Cardiac muscle cell (in vitro differentiated cells and primary cell): Measurements from ENCODE around the gene TUT1. TPM values are rescaled to one million over a fixed set of nuclear protein-coding genes. Genes with fewer than 3 reads are reported as not detected.

ENCODE experiments used
- DNase-seq, 2 donors: peaks; one replicate each; pipeline versions ENCODE4 v3.0.0 to v3.0.0-alpha.2; 2010 to 2017; ENCODE audit warnings: low read depth in 1 of 2, low spot score in 1 of 2
- H3K27ac ChIP-seq: fragments of 200-600 bp; sonication (generic); 2 replicates; pipeline ENCODE4 v1.5.1; 2016
- H3K27me3 ChIP-seq: fragments of 200-600 bp; sonication (generic); 2 replicates; pipeline ENCODE4 v1.6.0; 2016; ENCODE audit warnings: control low read depth
- H3K36me3 ChIP-seq: fragments of 200-600 bp; sonication (generic); 2 replicates; pipeline ENCODE4 v1.5.1; 2016; ENCODE audit warnings: control low read depth
- H3K4me1 ChIP-seq: fragments of 200-600 bp; sonication (generic); 2 replicates; pipeline ENCODE4 v1.8.1; 2017; ENCODE audit warnings: low read depth, mild to moderate bottlenecking, mixed run types
- H3K4me3 ChIP-seq: fragments of 200-600 bp; sonication (generic); 2 replicates; pipeline ENCODE4 v1.5.1; 2016; ENCODE audit warnings: mild to moderate bottlenecking
- H3K9me3 ChIP-seq: fragments of 200-600 bp; sonication (generic); 2 replicates; pipeline ENCODE4 v1.5.1; 2017; ENCODE audit warnings: low read depth, mild to moderate bottlenecking, control low read depth
- polyA plus RNA-seq: library from polyadenylated mRNA; unstranded; fragments of >200 nt; fragmentation: Nextera tagmentation; extraction: Ambion mirVana; gene quantifications from 2 replicates; pipeline ENCODE4 v1.2.1, GENCODE V29; 2016
- total RNA-seq: library from RNA; depleted of rRNA; stranded (reverse); fragments of >200 nt; gene quantifications from 2 replicates; pipeline ENCODE4 v1.2.3, GENCODE V29; 2016
- TF ChIP-seq, protein P1 (sequence below): IDR thresholded peaks from 2 replicates; pipeline ENCODE4 v1.5.1; 2012; ENCODE audit warnings: low read depth, mild to moderate bottlenecking, low read length

TUT1 gene
- total and polyA plus RNA-seq, 2 experiments from 2014 or later: 18.7 to 29.1 TPM

DNA sequence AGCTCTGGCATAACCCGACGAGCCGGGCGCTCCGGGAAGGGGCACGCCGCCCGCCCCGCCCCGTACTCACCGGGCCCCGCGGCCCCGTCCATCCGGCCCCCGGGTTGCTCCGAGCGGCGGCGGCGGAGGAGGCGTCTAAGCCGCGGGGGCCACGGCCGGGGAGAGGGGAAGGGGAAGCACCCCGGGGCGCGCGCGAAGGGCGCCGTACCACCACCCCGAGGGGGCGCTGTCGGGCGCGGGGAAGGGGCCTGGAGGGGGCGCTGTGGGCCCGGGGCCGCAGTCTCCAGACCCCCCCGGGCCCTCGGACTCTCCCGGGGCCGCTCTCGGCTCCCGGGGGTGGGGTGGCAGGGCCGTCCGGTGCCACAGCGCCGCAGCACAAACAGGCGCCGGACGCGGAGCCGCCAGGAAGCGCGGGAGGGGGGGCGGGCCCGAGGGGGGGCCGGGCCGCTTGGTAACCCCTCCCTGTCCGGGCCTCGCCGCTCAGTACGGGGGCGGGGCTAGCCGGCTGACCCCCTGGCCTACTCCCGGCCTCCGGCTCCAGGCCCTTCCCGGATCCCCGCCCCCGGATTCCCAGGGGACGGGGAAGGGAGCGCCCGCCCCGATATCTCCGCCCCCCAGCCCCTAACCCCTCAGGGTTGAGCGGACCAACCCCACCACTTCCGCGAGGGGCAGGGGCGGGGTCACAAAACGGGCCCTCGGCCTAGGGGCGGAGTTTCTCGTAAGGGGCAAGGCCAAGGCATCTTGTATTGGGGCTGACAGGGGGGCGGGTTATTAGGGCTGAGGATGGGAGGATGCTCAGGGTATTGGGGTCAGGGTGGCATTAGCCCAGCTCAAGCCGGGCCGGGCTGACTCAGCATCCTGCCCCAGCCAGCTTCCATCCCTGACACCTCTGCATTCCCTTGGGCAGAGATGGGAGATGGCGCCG is 21.3 kb upstream of the TUT1 start, which contains the start of the genes EML3 and ROM1:
Gene EML3, minus strand, starts transcription at position 410 of the 925 bp plus-strand sequence. Its CDS starts 318 bp downstream, at position 92.
Gene ROM1, plus strand, starts transcription at position 892 of the 925 bp plus-strand sequence. Its CDS starts 25 bp downstream, at position 917.
- Histone ChIP-seq H3K36me3 (no peaks in the 10 kb centered on the region), H3K4me1 (no peaks in the 10 kb centered on the region), H3K9me3 (no peaks in the 10 kb centered on the region), H3K27ac (peak within 1 kb of the TSS; percentile 76), H3K4me3 (peak within 1 kb of the TSS; percentile 55), H3K27me3 (no peaks in the 10 kb centered on the region)
- DNase-seq: peak; percentile 90 to 97
- TF ChIP-seq, protein P1, sequence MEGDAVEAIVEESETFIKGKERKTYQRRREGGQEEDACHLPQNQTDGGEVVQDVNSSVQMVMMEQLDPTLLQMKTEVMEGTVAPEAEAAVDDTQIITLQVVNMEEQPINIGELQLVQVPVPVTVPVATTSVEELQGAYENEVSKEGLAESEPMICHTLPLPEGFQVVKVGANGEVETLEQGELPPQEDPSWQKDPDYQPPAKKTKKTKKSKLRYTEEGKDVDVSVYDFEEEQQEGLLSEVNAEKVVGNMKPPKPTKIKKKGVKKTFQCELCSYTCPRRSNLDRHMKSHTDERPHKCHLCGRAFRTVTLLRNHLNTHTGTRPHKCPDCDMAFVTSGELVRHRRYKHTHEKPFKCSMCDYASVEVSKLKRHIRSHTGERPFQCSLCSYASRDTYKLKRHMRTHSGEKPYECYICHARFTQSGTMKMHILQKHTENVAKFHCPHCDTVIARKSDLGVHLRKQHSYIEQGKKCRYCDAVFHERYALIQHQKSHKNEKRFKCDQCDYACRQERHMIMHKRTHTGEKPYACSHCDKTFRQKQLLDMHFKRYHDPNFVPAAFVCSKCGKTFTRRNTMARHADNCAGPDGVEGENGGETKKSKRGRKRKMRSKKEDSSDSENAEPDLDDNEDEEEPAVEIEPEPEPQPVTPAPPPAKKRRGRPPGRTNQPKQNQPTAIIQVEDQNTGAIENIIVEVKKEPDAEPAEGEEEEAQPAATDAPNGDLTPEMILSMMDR: peak; percentile 74

DNA sequence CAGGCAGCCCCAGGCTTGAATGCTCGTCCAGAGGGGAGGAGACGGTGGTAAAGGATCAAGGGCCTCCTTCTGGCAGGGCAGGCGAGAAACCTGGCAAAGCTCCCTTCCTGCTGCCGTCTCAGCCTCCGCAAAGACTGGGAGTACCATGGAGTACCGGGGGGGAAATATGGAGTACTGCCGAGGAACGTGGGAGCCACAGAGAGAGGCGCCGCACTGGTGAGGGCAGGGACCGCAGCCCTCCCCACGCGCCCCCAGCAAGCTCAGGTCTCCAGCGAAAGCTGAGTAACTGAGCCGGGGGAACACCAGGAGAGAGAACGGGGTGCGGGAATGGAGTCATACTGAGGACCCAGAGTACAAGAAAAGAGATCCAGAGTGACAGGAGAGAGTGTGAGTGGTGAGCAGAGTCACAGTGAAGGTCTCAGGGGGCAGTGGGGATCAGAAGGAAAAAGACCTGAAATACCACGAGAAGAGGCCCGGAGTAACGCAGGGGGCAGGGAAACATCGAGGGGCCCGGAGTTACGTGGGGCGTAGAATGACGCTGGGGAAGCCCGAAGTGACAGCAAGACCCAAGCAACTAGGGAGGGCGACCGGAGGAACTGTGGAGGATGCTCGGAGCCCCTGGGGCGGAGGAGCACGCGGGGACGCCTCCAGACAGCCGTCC is 20.5 kb upstream of the TUT1 start:
- TF ChIP-seq, protein P1: peak; percentile 12
- Histone ChIP-seq H3K4me3 (peak overlapping the region; percentile 55), H3K9me3 (no peaks in the 10 kb centered on the region), H3K4me1 (peaks cover 5% of the 10 kb centered on the region), H3K27ac (peak overlapping the region; percentile 59), H3K36me3 (no peaks in the 10 kb centered on the region), H3K27me3 (no peaks in the 10 kb centered on the region)
- peak in 1 of 2 donors; percentile 87 for DNase-seq

DNA sequence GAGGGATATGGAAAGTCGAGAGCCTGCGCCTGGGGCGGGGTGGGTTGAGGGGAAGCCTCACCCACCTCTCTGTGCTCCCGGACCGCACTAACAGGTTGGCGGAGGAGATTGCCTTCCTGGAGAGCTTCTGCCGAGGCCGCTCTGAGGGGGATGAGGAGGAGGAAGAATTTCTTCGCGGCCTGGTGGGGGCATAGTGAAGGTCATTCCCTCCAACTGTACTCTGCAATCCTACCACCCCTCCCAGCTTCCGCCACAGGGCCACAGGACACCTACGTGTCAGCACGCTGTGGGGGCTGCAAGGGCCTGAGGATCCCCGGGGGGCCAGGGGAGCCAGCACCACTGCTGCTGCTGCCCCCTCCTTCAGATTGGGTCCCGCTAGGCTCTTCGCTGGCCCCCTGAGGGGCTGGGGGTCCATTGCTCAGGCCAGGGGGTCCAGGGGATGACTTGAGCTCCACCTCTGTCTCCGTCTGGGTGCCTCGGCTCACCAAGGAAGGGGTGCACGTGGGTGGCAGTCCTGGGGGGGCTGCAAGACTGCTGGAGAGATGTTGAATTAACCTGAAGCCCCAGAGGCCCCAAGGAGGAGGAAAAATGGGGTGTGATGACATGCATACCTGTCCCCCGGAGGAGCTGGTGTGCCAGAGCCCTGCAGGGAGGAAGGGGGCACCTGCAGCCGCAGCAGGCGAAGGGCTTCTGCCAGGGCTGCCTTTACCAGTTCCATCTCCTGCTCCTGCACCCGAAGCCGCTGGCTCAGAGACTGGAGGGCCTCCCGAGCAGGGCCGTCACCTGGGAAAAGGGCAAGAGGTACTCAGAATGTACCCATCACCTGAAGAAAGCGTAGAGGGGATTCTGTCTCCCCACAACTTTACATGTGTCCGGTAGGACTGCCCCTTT is 19.7 kb upstream of the TUT1 start:
- H3K27ac ChIP-seq: peak overlapping the region; percentile 59
- H3K9me3 ChIP-seq: no peaks in the 10 kb centered on the region
- H3K4me3 ChIP-seq: peak overlapping the region; percentile 55
- H3K36me3 ChIP-seq: no peaks in the 10 kb centered on the region
- peaks cover 6% of the 10 kb centered on the region for H3K4me1 ChIP-seq
- H3K27me3 ChIP-seq: no peaks in the 10 kb centered on the region
- TF ChIP-seq, protein P1: no peak
- DNase-seq: no peak

DNA sequence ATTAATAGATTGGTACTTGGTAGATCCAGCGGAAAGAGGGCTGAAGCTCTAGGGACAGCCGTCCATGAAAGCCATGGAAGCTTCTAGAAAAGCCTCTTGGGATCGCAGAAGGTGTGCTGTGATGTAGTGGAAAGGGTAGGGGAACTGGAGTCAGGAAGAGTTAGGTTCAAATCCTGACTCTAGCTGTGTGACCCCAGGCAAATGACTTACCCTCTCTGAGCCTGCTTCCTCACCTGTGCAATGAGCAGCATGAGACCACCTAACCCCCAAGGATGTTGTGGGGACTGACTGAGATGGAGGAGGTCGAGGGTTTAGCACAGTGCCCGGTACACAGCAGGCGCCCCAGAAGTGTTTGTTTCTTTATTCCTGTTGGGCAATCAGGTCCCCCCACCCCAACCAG is 19.1 kb upstream of the TUT1 start:
- no peak for DNase-seq
- Histone ChIP-seq H3K9me3 (no peaks in the 10 kb centered on the region), H3K27ac (no peak overlapping the region), H3K4me1 (peaks cover 6% of the 10 kb centered on the region), H3K4me3 (no peak overlapping the region), H3K36me3 (no peaks in the 10 kb centered on the region), H3K27me3 (no peaks in the 10 kb centered on the region)
- TF ChIP-seq, protein P1: no peak

DNA sequence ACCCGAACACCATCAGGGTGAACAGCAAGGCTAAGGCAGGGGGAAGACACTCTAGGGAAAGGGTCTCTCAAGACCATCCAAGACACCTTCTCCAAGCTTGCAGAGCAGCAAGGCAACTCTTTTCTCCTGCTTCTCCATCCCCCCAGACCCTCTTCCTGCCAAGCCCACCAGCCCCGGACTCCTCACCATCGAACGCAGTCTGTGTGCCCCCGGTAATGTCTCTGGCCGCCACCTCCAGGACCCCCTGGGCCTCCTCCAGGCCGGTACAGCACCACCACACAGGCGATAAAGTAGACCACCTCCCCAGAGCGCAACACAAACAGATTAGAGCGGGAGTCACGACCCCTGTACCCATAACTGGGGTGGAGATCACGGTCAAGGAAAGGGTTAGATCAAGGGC is 17.5 kb upstream of the TUT1 start:
- DNase-seq: no peak
- TF ChIP-seq, protein P1: no peak
- H3K27me3 ChIP-seq: no peaks in the 10 kb centered on the region
- H3K27ac ChIP-seq: no peak overlapping the region
- H3K4me3 ChIP-seq: no peak overlapping the region
- peaks cover 8% of the 10 kb centered on the region for H3K4me1 ChIP-seq
- no peaks in the 10 kb centered on the region for H3K36me3 ChIP-seq
- no peaks in the 10 kb centered on the region for H3K9me3 ChIP-seq
